SK-N-SH treated with all-trans-retinoic acid at 6 μM for 48 hours (cell line): ENCODE data around the gene PKNOX2.

ENCODE experiments used
- CSDC2 ChIP-seq: fragments of 250-450 bp; sonication (Bioruptor Pico); IDR thresholded peaks from 2 replicates; pipeline ENCODE4 v1.5.0; 2020; ENCODE audit warnings: mild to moderate bottlenecking, moderate library complexity
- ZFP3 ChIP-seq: fragments of 250-450 bp; sonication (Bioruptor Pico); IDR thresholded peaks from 2 replicates; pipeline ENCODE4 v1.5.0; 2020; ENCODE audit warnings: mild to moderate bottlenecking, moderate library complexity
- ZNF70 ChIP-seq: fragments of 450-650 bp; formaldehyde crosslinking; IDR thresholded peaks from 2 replicates; pipeline ENCODE4 v1.5.0; 2020; ENCODE audit warnings: mild to moderate bottlenecking, moderate library complexity
- TF ChIP-seq, protein P1 (sequence below): fragments of 250-450 bp; sonication (Bioruptor Pico); IDR thresholded peaks from 2 replicates; pipeline ENCODE4 v1.8.0; 2021; ENCODE audit warnings: low read depth, mild to moderate bottlenecking, moderate library complexity, borderline replicate concordance

DNA sequence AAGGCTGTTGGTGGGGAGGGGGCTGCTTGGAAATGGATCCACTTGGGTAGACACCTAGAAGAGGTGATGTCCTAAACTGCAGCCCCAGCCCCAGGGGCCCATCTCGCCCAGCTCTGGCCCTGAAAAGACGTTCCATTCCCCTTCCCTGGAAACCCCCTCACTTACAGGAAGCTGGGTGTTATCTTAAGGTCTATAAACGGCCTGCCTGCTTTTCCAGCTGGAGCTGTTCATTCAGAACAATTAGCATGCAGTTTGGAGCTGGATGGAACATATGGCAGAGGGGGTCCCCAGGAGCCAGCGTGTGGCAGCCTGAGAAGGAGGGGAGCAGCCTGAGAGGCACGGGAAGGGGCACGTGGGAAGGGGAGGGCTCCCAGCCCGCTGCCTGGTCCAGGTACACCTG lies 139.6 kb downstream of the PKNOX2 start:
- TF ChIP-seq ZNF70, result no peak
- no peak for TF ChIP-seq ZFP3 (CRISPR knock-in tag)
- no peak for TF ChIP-seq CSDC2 (CRISPR knock-in tag)
- TF ChIP-seq, protein P1, sequence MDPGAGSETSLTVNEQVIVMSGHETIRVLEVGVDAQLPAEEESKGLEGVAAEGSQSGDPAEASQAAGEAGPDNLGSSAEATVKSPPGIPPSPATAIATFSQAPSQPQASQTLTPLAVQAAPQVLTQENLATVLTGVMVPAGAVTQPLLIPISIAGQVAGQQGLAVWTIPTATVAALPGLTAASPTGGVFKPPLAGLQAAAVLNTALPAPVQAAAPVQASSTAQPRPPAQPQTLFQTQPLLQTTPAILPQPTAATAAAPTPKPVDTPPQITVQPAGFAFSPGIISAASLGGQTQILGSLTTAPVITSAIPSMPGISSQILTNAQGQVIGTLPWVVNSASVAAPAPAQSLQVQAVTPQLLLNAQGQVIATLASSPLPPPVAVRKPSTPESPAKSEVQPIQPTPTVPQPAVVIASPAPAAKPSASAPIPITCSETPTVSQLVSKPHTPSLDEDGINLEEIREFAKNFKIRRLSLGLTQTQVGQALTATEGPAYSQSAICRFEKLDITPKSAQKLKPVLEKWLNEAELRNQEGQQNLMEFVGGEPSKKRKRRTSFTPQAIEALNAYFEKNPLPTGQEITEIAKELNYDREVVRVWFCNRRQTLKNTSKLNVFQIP (CRISPR knock-in tag), result no peak
